Psoas muscle (tissue), 8 donors: ENCODE measurements around the gene CACNA1C. TPM values are rescaled to one million over a fixed set of nuclear protein-coding genes. Genes with fewer than 3 reads are reported as not detected.

Experiments
- ATAC-seq, 4 donors: fragments of 200-7000 bp; cut with Tn5 transposase; one replicate each; pipeline ENCODE4 v1.9.1; 2020; ENCODE audit warnings: moderate library complexity in 3 of 4, mild to moderate bottlenecking in 2 of 4
- DNase-seq, 2 donors: peaks; one replicate each; pipeline ENCODE4 v3.0.0-alpha.2; 2020
- H3K27ac ChIP-seq: fragments of 200-600 bp; one replicate; pipeline ENCODE4 v1.8.0; 2022
- H3K27me3 ChIP-seq, 3 donors: fragments of 200-600 bp in 1 of 3; one replicate each; pipeline versions ENCODE4 v1.6.1 to v1.8.0; 2013 to 2022; ENCODE audit warnings: low read length in 2 of 3, mild to moderate bottlenecking in 2 of 3, moderate library complexity in 1 of 3; ENCODE audit not compliant: insufficient read depth in 3 of 3
- H3K36me3 ChIP-seq, 2 donors: fragments of 200-600 bp in 1 of 2; one replicate each; pipeline versions ENCODE4 v1.6.1 to v1.8.0; 2013 to 2022; ENCODE audit warnings: low read depth in 1 of 2, mild to moderate bottlenecking in 1 of 2, moderate library complexity in 1 of 2; ENCODE audit not compliant: insufficient read depth in 1 of 2
- H3K4me1 ChIP-seq: fragments of 200-600 bp; one replicate; pipeline ENCODE4 v1.8.0; 2022
- H3K4me3 ChIP-seq: fragments of 200-600 bp; one replicate; pipeline ENCODE4 v1.8.0; 2022; ENCODE audit warnings: mild to moderate bottlenecking
- H3K9me3 ChIP-seq: fragments of 200-600 bp; one replicate; pipeline ENCODE4 v1.8.0; 2022
- CTCF ChIP-seq: fragments of 200-600 bp; IDR thresholded peaks from one replicate; pipeline ENCODE4 v1.8.0; 2022; ENCODE audit warnings: antibody characterized with exemption
- WGBS, 3 donors: extraction: QIAGEN DNeasy Blood & Tissue Kit; methylation state at CpG; one replicate each; pipeline versions ENCODE4 v1.1.6 to v1.1.7; 2013; 5-methylcytosine and 5-hydroxymethylcytosine counted together
- intact Hi-C, 2 donors: fragments of 100-400 bp; cut with DNase I; formaldehyde crosslinking; loops; one replicate each; pipeline versions ENCODE4 v1.11.0 to v1.14.2; 2022
- polyA plus RNA-seq, 3 donors: library from polyadenylated mRNA; stranded (reverse); fragments of 200-250 nt; gene quantifications; one replicate each; pipeline ENCODE4 v1.2.3, GENCODE V29; 2013
- total RNA-seq, 4 donors: library from RNA; stranded (reverse); fragmentation: NEBNext Ultra II Directional in 2 of 4; extraction: Animal tissue kit (Norgen Biotek cat#: 25700) in 2 of 4; gene quantifications; one replicate each; pipeline versions ENCODE4 v1.2.1 to v1.2.4, GENCODE V29; 2021 to 2023
- donor health status: healthy with polysubstance abuse.
- donor health status: DM: no; HTN: no; CAD: no; lungs with moderate emphysema.
- donor health status: Bipolar disorder and iron deficiency.
- donor health status: healthy.
- donor health status: DM: yes; HTN: yes; CAD: no.
- donor health status: DM: no; HTN: no; CAD: no.
- donor health status: DM: no; HTN: no; CAD: no.
- donor health status: DM: yes; HTN: yes; CAD: no.

CACNA1C gene
- total and polyA plus RNA-seq, 7 donors = 0.26 to 2.9 (median 0.95) TPM

- Histone ChIP-seq H3K4me1 (no peaks in the 10 kb centered on the region), H3K4me3 (no peak overlapping the region), H3K9me3 (no peaks in the 10 kb centered on the region), H3K27ac (no peak overlapping the region), H3K36me3 (no peaks in the 10 kb centered on the region), H3K27me3 (peaks cover 0 to 5% (median 2%) of the 10 kb centered on the region in 3 donors)
- no peak for DNase-seq
- ATAC-seq = no peak
- WGBS, 3 donors = 73 to 78% (median 74%) methylated on average over 6 of the region's 6 CpGs
- intact Hi-C loops = no loop called here
- no peak for TF ChIP-seq CTCF
Observed at GRCh38 chr12:2559931-2560330, 507.1 kb downstream of the CACNA1C start.

- H3K27ac ChIP-seq = no peak overlapping the region
- no peaks in the 10 kb centered on the region for H3K36me3 ChIP-seq
- intact Hi-C loops = no loop called here
- 58 to 65% (median 62%) methylated on average over 4 of the region's 4 CpGs for WGBS, 3 donors
- H3K4me3 ChIP-seq = no peak overlapping the region
- ATAC-seq (no peak), DNase-seq (no peak)
- H3K4me1 ChIP-seq = no peaks in the 10 kb centered on the region
- H3K9me3 ChIP-seq = no peaks in the 10 kb centered on the region
- H3K27me3 ChIP-seq = peaks cover 0 to 5% (median 2%) of the 10 kb centered on the region in 3 donors
- no peak for TF ChIP-seq CTCF
Observed at GRCh38 chr12:2560356-2560755, 507.6 kb downstream of the CACNA1C start.

GRCh38 chr12:2561367-2561766 lies 508.6 kb downstream of the CACNA1C start:
- no peaks in the 10 kb centered on the region for H3K9me3 ChIP-seq
- H3K36me3 ChIP-seq = no peaks in the 10 kb centered on the region
- no peak overlapping the region for H3K4me3 ChIP-seq
- DNase-seq = no peak
- 64 to 74% (median 69%) methylated on average over 10 of the region's 10 CpGs for WGBS, 3 donors
- no peak for TF ChIP-seq CTCF
- intact Hi-C loops = no loop called here
- no peak overlapping the region for H3K27ac ChIP-seq
- H3K27me3 ChIP-seq = peaks cover 0 to 2% (median under 1%) of the 10 kb centered on the region in 3 donors
- no peaks in the 10 kb centered on the region for H3K4me1 ChIP-seq
- no peak for ATAC-seq

- Histone ChIP-seq H3K27me3 (peaks cover 0 to under 1% (median 0%) of the 10 kb centered on the region in 3 donors), H3K36me3 (no peaks in the 10 kb centered on the region), H3K27ac (no peak overlapping the region), H3K4me3 (no peak overlapping the region), H3K4me1 (no peaks in the 10 kb centered on the region), H3K9me3 (no peaks in the 10 kb centered on the region)
- WGBS, 3 donors = 56 to 67% (median 57%) methylated on average over 3 of the region's 3 CpGs
- DNase-seq (no peak), ATAC-seq (no peak)
- no peak for TF ChIP-seq CTCF
- intact Hi-C loops = no loop called here
Observed at GRCh38 chr12:2562400-2562799, 509.6 kb downstream of the CACNA1C start.

- no peak overlapping the region for H3K4me3 ChIP-seq
- no peaks in the 10 kb centered on the region for H3K9me3 ChIP-seq
- ATAC-seq (no peak), DNase-seq (no peak)
- H3K4me1 ChIP-seq = no peaks in the 10 kb centered on the region
- no peak overlapping the region for H3K27ac ChIP-seq
- no peak for TF ChIP-seq CTCF
- 84 to 88% (median 87%) methylated on average over 6 of the region's 6 CpGs for WGBS, 3 donors
- intact Hi-C loops = no loop called here
- H3K36me3 ChIP-seq = no peaks in the 10 kb centered on the region
- H3K27me3 ChIP-seq = no peaks in the 10 kb centered on the region
Observed at GRCh38 chr12:2563709-2564108, 510.9 kb downstream of the CACNA1C start.
